NB4 (cell line): ENCODE measurements around the gene UMAD1.

Source experiments
- DNase-seq: peaks from one replicate; pipeline ENCODE4 v3.0.0; 2010; ENCODE audit warnings: low read depth
- H3K4me3 ChIP-seq: one replicate; pipeline ENCODE4 v1.5.1; 2011; ENCODE audit warnings: mild to moderate bottlenecking, low read depth, low read length, moderate library complexity
- CTCF ChIP-seq: IDR thresholded peaks from one replicate; pipeline ENCODE4 v1.5.1; 2012; ENCODE audit warnings: low read depth, low read length
- MAX ChIP-seq: IDR thresholded peaks from 2 replicates; pipeline ENCODE4 v1.6.1; 2011; ENCODE audit warnings: low read depth, low read length
- MYC ChIP-seq: IDR thresholded peaks from 2 replicates; pipeline ENCODE4 v1.6.1; 2011; ENCODE audit warnings: low read depth, low read length
- POLR2A ChIP-seq: IDR thresholded peaks from 2 replicates; pipeline ENCODE4 v1.6.1; 2011; ENCODE audit warnings: mild to moderate bottlenecking; ENCODE audit not compliant: insufficient read length; ENCODE audit errors: extremely low read depth

UMAD1 gene

GRCh38 chr7:7791523-7791922 lies 151.0 kb downstream of the UMAD1 start:
- no peak overlapping the region for H3K4me3 ChIP-seq
- TF ChIP-seq CTCF (no peak), POLR2A (no peak), MYC (no peak), MAX (no peak)
- no peak for DNase-seq

GRCh38 chr7:7792056-7792455 lies 151.5 kb downstream of the UMAD1 start:
- DNase-seq, result no peak

GRCh38 chr7:7793249-7793648 lies 152.7 kb downstream of the UMAD1 start:
- no peak for DNase-seq
- TF ChIP-seq POLR2A (no peak), CTCF (no peak)
- no peak overlapping the region for H3K4me3 ChIP-seq

More at GRCh38 chr7:7792056-7792455, 151.5 kb downstream of the UMAD1 start:
- TF ChIP-seq MAX (no peak), MYC (no peak), POLR2A (no peak)
- H3K4me3 ChIP-seq, result no peak overlapping the region

GRCh38 chr7:7793921-7794320 lies 153.4 kb downstream of the UMAD1 start:
- DNase-seq, result no peak
- H3K4me3 ChIP-seq, result no peak overlapping the region
- TF ChIP-seq MAX, result no peak
- no peak for TF ChIP-seq CTCF
- no peak for TF ChIP-seq POLR2A
- no peak for TF ChIP-seq MYC

GRCh38 chr7:7795203-7795602 lies 154.7 kb downstream of the UMAD1 start:
- TF ChIP-seq CTCF, result no peak
- no peak overlapping the region for H3K4me3 ChIP-seq
- DNase-seq, result no peak

- no peak overlapping the region for H3K4me3 ChIP-seq
- TF ChIP-seq CTCF (no peak), MAX (no peak), POLR2A (no peak), MYC (no peak)
- peak; percentile 43 for DNase-seq
Observed at GRCh38 chr7:7795630-7796121, 155.1 kb downstream of the UMAD1 start.
